ENCODE data around the gene DDAH1.

Gene DDAH1

GRCh38 chr1:85268801-85269585, 196.0 kb downstream of the DDAH1 start:
- H3K4me3 ChIP-seq (ENCODE audit: low read depth, low read length): no peak overlapping the region
- DNase-seq (ENCODE audit: low read depth): no peak
- TF ChIP-seq CTCF (IDR thresholded peaks at IDR 0.05; ENCODE audit: low read depth, low read length, missing control alignments): no peak
- in situ Hi-C loops (cut with HindIII; ENCODE audit: low sequenced_read_pairs): no loop called here

Measured in astrocyte of the cerebellum (primary cell).